CD4-positive, alpha-beta T cell treated with Interleukin-4 for 1 hour (primary cell): Measurements from ENCODE around the gene PNPLA8.

Experiments
- DNase-seq, 2 donors: peaks; one replicate each; pipeline ENCODE4 v3.0.0-alpha.2; 2020 to 2022

The PNPLA8 gene

GRCh38 chr7:108464743-108465142, 61.2 kb downstream of the PNPLA8 start:
- DNase-seq = no peak

DNA sequence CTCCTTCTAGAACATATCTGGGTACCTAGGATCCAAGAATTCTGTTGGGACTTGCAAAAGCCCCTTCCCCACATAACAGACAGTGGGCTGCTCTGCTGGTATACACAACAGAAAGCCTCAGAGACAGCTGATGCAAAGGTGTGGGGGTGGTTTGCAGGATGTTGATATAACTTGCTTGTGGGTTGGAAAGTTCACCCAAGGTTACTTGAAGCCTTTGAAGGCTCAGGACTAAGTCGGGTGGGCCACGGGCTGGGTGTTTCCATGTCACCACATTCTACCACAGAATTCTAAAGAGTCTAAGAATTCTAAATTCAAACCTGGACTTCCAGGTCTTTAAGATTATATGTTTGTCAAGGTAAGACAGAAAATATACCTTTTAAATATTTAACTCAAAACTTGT, 62.3 kb downstream of the PNPLA8 start:
- peak; percentile 23 to 45 for DNase-seq

- DNase-seq = no peak
Observed at GRCh38 chr7:108461840-108462239, 64.1 kb downstream of the PNPLA8 start.

GRCh38 chr7:108460964-108461363, 65.0 kb downstream of the PNPLA8 start:
- no peak for DNase-seq

DNA sequence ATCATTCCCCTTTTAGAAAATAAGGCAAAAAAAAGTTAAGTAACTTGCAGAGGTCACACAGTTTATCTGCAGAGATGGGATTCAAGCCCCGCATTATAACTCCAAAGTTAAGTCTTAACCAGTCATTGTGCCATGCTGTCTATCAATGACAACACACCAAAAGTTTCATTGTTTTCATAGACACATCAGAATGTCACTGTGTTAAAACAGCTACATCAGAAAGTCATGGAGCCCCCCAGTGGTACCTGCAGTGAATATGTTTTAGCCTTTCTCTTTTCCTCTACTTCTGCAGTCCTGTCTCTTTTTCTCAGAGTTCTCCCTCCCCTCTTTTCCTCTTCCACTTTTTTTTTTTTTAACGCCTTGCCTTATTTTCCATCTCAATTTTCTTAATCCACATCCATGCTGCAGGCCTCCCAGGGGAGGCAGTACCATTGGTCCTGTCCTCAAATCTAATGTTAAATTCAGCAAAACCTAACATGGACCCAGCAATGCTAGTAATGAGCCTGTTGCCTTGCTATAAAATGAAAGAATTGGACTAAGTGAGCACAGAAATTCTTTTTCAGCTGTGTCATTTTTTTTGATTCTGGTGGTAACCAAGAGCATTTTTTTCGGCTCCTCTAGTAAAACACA, 65.9 kb downstream of the PNPLA8 start:
- DNase-seq = no peak

GRCh38 chr7:108457871-108458270, 68.1 kb downstream of the PNPLA8 start:
- no peak for DNase-seq

- no peak for DNase-seq
Observed at GRCh38 chr7:108456845-108457540, 68.9 kb downstream of the PNPLA8 start.

DNA sequence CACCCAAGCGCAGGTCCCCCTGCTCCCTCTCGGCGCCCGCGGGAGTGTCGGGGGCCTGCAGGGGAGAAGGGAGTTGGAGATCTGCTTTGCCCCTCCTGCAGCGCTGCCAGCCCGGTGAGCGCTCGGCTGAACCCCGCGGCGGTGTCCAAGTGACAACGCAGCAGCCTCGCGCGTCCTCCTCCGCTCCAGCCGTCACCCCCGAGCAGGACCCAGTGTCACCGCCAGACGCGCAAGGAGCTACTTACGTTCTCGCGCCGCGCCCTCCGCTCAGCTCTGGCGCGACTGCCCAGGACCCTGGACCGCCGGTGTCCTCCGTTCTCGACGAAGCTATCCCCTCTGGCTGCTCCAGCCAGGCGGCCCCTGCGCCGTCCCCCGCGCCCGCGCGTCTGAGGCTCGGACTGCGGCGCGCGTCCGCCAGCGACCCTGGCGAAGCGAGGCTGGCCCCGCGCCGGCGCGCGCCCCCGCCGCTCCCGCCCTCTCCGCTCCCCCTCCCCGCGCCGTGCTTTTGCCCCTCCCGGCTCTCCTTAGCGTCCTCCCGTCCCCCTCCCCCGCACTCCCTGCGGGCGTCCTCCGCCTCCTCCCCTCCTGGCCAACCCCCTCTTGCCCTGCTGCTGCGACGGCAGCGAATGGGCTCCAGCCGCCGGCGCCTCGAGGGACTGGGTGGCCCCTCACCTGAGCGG, 69.8 kb downstream of the PNPLA8 start, which contains the start of gene NRCAM:
Gene NRCAM, minus strand, starts transcription at position 439 of the 680 bp plus-strand sequence. CDS start 216,372 bp downstream, outside the sequence.
- DNase-seq = peak in 1 of 2 donors; percentile 32

DNA sequence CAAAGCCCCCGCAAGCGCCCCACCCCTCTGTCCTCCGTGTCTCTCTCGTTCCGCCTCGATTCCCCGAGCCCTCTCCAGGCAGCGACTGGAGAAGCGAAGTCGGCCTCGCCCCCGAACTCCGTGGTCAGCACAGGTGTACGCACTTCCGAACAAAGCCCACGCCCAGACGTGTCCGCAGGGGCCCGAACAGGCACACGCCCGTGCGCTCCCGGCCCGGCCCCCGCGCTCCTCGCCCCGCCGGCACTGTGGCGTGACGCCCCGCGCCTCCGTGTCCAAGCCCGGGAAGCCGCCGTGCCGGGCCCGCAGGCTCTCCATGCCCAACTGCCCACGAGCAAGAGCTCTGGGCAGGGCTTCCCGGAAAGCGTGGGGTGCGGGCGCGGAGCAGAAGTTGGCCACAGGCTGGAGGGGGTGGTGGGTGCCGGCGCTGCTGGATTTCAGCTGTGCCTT, 70.4 kb downstream of the PNPLA8 start:
- DNase-seq = no peak

- DNase-seq = no peak
Observed at GRCh38 chr7:108454674-108455550, 71.0 kb downstream of the PNPLA8 start.

DNA sequence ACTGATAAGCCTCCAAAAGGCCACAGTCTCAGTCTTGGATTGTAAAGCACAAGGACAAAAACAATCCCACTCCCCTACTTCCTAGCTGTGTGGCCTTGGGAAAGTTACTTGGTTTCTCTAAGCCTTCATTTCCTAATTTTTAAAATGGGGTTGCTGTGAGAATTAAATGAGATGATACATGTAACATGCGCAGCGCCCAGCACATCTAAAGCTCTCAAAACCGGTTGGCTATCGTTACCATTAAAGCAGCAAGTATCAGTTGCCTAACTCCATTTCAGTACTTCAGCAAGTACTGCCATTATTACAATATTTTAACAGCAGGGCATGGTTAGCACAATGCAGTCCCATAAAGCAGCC, 71.6 kb downstream of the PNPLA8 start:
- no peak for DNase-seq

- DNase-seq = no peak
Observed at GRCh38 chr7:108453320-108453719, 72.6 kb downstream of the PNPLA8 start.

GRCh38 chr7:108452707-108453106, 73.2 kb downstream of the PNPLA8 start:
- DNase-seq = peak in 1 of 2 donors; percentile 8

DNA sequence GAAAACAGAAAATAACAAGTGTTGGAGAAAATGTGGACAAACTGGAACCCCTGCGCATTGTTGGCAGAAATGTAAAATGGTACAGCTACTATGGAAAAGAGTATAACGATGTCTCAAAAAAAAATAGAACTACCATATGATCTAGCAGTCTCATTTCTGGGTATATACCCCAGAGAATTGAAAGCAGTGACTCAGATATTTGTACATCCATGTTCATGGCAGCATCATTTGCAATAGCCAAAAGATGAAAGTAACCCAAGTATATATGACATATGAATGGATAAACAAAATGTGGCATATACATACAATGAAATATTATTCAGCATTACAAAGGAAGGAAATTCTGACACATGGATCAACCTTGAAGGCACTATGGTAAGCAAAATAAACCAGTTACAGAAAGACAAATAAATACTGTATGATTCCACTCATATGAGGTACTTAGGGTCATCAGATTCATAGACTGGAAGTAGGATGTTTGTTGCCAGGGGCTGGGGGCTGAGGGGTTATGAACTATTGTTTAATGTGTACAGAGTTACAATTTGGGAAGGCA, 74.6 kb downstream of the PNPLA8 start:
- DNase-seq = no peak

- DNase-seq = no peak
Observed at GRCh38 chr7:108450160-108450559, 75.8 kb downstream of the PNPLA8 start.

- no peak for DNase-seq
Observed at GRCh38 chr7:108449521-108449920, 76.4 kb downstream of the PNPLA8 start.

GRCh38 chr7:108448584-108449505, 77.1 kb downstream of the PNPLA8 start:
- DNase-seq = no peak

GRCh38 chr7:108442039-108442568, 83.8 kb downstream of the PNPLA8 start:
- DNase-seq = no peak

DNA sequence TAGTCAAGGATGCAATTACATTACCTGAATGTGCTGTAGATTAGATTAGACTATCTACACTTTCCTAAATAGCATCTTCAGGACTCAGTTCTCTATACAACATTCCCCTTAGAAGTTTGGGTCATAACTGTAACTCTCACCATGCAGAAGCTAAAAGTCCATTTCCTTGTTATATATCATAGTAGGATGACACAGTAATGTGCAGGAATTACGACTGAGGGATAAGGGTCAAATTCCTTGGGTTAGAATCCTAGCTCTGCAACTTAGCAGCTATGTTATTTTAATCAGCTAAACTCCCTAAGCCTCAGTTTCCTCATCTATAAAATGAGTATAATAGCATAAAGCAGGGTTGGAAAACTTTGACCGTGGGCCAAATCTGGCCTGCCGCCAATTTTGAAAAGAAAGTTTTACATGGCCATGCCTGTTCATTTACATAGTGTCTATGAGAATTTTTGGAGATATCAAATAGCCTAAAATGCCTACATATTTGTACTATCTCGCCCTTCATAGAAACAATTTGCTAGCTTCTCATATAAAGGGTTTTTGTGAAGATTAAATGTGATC, 84.5 kb downstream of the PNPLA8 start:
- DNase-seq = no peak

GRCh38 chr7:108440613-108441012, 85.3 kb downstream of the PNPLA8 start:
- no peak for DNase-seq

DNA sequence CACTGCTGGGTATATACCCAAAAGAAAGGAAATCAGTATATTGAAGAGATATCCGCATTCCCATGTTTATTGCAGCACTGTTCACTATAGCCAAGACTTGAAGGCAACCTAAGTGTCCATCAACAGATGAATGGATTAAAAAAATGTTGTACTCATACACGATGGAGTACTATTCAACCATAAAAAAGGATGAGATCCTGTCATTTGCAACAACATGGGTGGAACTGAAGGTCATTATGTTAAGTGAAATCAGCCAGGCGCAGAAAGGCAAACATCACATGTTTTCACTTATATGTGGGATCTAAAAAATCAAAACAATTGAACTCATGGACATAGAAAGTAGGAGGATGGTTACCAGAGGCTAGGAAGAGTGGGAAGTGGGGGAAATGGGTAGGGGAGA, 89.0 kb downstream of the PNPLA8 start:
- DNase-seq = no peak
